Epithelial cell of esophagus (primary cell): ENCODE results near the gene SAMD13.

Source experiments
- DNase-seq: peaks from one replicate; pipeline ENCODE4 v3.0.0; 2010; ENCODE audit warnings: low read depth
- H3K4me3 ChIP-seq: 2 replicates; pipeline ENCODE4 v1.5.1; 2011; ENCODE audit warnings: mild to moderate bottlenecking, low read length, control low read depth
- TF ChIP-seq, protein P1 (sequence below): IDR thresholded peaks from 2 replicates; pipeline ENCODE4 v1.5.1; 2011; ENCODE audit warnings: low read depth, mild to moderate bottlenecking, low read length, control low read depth, inconsistent platforms; ENCODE audit not compliant: insufficient read depth; ENCODE audit errors: missing control alignments

Gene SAMD13

DNA sequence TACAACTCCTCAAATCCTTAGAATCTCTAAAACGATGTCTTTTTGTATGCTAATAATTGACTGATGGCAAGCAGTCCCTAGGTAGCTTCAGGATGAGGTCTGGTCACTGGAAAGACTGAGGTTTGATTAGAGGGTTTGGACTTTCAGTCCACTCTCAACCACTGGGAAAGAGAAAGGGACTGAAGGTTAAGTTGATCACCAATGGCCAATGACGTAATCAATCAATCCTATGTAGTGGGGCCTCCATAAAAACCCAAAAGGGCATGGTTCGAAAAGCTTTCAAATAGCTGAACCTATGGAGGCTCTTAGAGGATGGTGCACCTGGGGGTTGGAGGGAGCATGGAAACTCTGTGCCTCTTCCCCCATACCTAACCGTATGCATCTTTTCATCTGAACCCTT lies 57.2 kb downstream of the SAMD13 start:
- TF ChIP-seq, protein P1, sequence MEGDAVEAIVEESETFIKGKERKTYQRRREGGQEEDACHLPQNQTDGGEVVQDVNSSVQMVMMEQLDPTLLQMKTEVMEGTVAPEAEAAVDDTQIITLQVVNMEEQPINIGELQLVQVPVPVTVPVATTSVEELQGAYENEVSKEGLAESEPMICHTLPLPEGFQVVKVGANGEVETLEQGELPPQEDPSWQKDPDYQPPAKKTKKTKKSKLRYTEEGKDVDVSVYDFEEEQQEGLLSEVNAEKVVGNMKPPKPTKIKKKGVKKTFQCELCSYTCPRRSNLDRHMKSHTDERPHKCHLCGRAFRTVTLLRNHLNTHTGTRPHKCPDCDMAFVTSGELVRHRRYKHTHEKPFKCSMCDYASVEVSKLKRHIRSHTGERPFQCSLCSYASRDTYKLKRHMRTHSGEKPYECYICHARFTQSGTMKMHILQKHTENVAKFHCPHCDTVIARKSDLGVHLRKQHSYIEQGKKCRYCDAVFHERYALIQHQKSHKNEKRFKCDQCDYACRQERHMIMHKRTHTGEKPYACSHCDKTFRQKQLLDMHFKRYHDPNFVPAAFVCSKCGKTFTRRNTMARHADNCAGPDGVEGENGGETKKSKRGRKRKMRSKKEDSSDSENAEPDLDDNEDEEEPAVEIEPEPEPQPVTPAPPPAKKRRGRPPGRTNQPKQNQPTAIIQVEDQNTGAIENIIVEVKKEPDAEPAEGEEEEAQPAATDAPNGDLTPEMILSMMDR = no peak
- no peak for DNase-seq
- H3K4me3 ChIP-seq = no peak overlapping the region

DNA sequence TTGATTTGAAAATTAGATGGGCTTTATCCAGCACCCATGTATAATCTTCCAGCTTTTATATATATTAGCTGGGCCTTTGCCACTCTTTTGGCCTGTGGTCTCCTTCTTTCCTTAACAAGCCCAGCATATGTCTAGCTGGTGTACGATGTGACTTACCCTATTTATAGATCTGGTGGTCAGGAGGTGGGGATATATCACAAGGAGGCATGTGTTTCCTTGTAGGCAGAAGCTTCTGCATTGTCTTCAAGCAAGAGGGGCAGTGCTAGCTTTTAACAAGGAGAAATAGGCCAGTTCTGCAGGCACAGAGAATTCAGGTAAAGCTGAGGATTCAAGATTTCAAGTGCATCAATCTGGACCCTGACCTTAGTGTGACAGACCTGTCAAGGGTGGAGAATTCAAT lies 58.8 kb downstream of the SAMD13 start:
- no peak for DNase-seq

DNA sequence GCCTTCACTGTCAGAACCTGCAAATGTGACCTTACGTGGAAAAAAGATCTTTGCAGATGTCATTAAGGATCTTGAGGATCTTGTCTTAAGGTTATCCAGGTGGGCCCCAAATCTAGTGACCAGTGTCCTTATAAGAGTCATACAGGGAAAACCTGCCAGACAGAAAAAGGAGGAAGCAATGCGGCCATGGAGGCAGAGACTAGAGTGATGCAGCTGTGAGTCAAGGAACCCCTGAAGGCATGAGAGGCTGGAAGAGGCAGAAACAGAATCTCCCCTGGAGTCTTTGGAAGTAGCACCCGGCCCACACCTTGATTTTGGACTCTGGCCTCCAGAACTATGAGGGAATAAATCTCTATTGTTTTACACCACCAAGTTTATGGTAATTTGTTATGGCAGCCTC lies 60.3 kb downstream of the SAMD13 start:
- no peak overlapping the region for H3K4me3 ChIP-seq
- DNase-seq = peak; percentile 93
- TF ChIP-seq, protein P1 = no peak

More for the DNA sequence above, 58.8 kb downstream of the SAMD13 start:
- TF ChIP-seq, protein P1 = no peak
- no peak overlapping the region for H3K4me3 ChIP-seq

DNA sequence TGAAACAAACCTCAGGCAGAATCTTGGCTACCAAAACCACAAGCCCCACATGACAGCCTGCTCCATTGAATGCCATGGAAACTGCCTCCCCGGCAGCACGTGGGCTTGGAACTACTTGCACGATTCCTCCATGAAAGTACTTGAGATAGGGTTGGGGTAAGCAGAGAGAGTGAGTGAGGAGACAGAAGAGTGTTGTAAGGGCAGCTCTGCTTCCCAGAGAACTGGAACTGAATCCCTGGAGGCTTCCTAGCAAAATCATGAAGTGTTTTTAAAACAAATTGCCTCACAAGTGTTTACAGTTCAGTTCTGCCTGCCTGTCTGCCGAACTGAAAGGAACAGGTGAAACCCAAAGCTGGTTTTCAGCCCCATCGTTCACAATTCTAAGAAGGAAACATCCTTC lies 61.5 kb downstream of the SAMD13 start:
- no peak for DNase-seq
- no peak overlapping the region for H3K4me3 ChIP-seq
- TF ChIP-seq, protein P1 = no peak

DNA sequence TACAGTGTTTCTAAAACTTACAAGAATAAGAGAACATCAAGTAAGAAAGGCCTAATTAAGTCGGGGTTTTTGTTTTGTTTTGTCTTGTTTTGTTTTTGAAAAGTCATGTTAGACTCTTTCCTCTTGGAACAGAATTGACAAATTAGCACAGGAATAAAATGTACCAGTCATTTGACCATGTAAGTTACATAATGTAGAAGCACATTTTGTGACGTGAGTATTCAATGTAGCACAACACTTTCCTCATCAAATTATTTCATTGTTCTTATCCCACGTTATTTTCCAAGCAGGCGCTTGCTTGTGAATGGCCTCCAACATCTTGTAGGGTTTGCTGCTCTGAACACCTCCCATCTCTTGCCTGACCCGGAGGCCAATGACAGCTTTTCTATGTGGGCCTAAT lies 62.1 kb downstream of the SAMD13 start:
- DNase-seq = no peak
- no peak overlapping the region for H3K4me3 ChIP-seq
- TF ChIP-seq, protein P1 = no peak

DNA sequence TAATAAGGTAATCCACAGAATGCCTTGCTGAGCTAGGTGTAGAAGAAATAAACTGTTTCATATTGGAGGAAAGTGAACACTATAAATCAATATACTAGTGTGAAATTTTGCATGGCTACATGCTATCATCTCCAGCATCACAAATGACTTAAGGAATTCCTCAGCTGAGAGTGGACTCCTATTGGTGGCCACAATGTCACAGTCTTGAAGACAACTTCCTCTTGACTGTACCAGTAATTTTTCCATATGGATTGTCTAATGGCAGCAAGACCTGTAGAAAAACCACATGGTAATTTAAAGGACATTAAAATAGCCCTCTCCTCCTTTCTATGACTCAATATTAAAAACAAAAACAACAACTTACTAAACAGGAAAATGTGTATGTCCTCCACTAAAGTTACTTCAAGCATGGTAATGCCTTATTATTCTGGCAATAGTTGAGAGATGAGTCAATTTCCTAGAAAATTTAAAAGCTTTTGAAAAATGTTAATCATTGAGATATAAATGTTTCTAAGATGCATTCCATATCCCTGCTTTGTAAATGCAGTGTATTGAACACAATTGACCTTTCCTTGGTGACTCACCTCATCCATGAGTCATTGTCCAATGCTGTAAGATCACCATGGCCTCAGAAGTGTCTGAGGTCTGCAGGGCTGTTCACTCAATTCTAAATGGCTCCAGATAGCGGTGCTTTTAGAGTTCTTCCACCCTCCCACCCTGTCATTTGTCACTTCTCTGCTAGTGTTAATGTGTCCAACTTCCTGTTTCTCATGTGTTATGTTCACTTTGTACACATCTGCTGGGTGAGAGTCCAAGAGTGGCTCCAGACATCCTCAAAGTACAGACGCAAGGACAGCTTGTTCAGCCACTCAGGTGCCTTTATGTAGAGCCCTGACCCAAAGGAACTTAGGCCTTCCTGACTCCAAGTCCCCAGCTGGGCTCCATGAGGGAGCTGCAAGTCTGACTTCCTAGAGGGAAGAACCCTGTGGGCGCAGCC lies 64.0 kb downstream of the SAMD13 start:
- no peak overlapping the region for H3K4me3 ChIP-seq
- DNase-seq = peak; percentile 85
- TF ChIP-seq, protein P1 = no peak
